Heart left ventricle (tissue), 13 donors: ENCODE data around the gene CASKIN1.

ENCODE experiments used
- POLR2A ChIP-seq, 2 donors: fragments of 450-650 bp; IDR thresholded peaks; one replicate each; pipeline ENCODE4 v1.6.1; 2017; ENCODE audit warnings: antibody characterized with exemption in 2 of 2, mild to moderate bottlenecking in 2 of 2, moderate library complexity in 2 of 2
- TF ChIP-seq, protein P1 (sequence below), 12 donors: fragments of 200-600 bp; sonication (generic) in 4 of 12; IDR thresholded peaks; one replicate each; pipeline versions ENCODE4 v1.5.0 to v1.8.0; 2018 to 2022; ENCODE audit warnings: antibody characterized with exemption in 12 of 12, mild to moderate bottlenecking in 5 of 12
- donor health status: ischemic (EF 13 %, LVEDD 7.1; RV severe dilation, severe dysfunction).
- donor health status: DM: no; HTN: yes; CAD: no.
- donor health status: DM: no; HTN: no; CAD: no.
- donor health status: ischemic (EF 25% LVEDD 6.9; RV normal size, moderate dysfunction).
- donor health status: ischemic (EF 25% LVEDD 5.7; RV mildly dilated, moderate dysfunction).
- donor health status: ischemic (EF 35%, LVEDD 5.7; RV mildly dilated, moderate dysfunction).
- donor health status: nonischemic (EF 11% LVEDD 7.7; RV severe dilation, severe dysfunction).
- donor health status: DM: yes; HTN: yes; CAD: no.
- donor health status: PGD.
- donor health status: ischemic (EF 29% LVEDD 5.4; RV normal size, mild dysfunction).
- donor health status: nonischemic (EF 23%, LVEDD 6.1; RV moderate dilation, normal function).

DNA sequence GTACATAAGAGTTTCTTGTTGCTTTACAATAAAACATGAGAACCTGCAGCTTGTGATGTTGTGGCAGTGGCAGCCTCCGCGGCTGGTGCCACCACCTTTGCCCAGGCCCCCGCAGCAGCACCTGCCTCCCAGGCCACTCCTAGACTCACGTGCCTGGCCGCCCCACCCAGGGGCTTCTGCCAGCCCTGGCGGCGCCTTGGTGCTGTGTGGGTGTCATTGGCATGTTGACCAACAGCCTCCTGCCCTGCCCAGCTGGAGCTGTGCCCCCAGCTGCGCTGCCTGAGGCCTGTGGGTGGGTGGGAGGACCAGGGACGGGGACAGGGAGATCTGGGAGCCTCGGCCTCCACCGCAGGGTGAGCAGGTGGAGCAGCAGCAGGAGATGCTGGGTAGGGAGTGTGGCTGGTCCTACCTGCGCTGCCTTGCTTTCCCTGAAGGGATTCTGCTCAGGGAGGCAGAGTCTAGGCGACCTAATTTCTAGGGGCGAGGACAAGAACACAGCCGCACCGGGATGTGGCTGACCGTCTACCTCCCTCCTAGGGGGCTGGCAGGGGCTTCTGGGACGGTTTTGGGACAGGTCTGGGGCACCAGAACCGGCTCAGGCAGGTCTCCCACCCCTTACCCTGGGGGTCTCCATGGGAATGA is 39.4 kb upstream of the CASKIN1 start:
- TF ChIP-seq, protein P1, sequence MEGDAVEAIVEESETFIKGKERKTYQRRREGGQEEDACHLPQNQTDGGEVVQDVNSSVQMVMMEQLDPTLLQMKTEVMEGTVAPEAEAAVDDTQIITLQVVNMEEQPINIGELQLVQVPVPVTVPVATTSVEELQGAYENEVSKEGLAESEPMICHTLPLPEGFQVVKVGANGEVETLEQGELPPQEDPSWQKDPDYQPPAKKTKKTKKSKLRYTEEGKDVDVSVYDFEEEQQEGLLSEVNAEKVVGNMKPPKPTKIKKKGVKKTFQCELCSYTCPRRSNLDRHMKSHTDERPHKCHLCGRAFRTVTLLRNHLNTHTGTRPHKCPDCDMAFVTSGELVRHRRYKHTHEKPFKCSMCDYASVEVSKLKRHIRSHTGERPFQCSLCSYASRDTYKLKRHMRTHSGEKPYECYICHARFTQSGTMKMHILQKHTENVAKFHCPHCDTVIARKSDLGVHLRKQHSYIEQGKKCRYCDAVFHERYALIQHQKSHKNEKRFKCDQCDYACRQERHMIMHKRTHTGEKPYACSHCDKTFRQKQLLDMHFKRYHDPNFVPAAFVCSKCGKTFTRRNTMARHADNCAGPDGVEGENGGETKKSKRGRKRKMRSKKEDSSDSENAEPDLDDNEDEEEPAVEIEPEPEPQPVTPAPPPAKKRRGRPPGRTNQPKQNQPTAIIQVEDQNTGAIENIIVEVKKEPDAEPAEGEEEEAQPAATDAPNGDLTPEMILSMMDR (IDR thresholded peaks at IDR 0.05), result no peak
- no peak for TF ChIP-seq POLR2A (IDR thresholded peaks at IDR 0.05)
